Activated naive CD4-positive, alpha-beta T cell treated with anti-CD3 and anti-CD28 coated beads for 36 hours (primary cell): ENCODE measurements around the gene PSMB5. TPM values are rescaled to one million over a fixed set of nuclear protein-coding genes. Genes with fewer than 3 reads are reported as not detected.

Experiments used
- CTCF ChIA-PET: fragments of 350-600 bp; sonication (Branson Sonifier 250); formaldehyde crosslinking; loops from one replicate; lab custom pipeline; 2021; ENCODE audit warnings: antibody characterized with exemption; lab: Charles Lee
- DNase-seq: peaks from one replicate; pipeline ENCODE4 v3.0.0-alpha.2; 2020
- H3K27ac Mint-ChIP-seq: one replicate; pipeline ENCODE4 v1.8.0; 2021; ENCODE audit warnings: mild to moderate bottlenecking, mixed read lengths
- H3K27me3 Mint-ChIP-seq: one replicate; pipeline ENCODE4 v1.8.0; 2021; ENCODE audit warnings: low read depth, mixed read lengths
- H3K36me3 Mint-ChIP-seq: one replicate; pipeline ENCODE4 v1.8.0; 2021; ENCODE audit warnings: low read depth, mixed read lengths
- H3K4me1 Mint-ChIP-seq: one replicate; pipeline ENCODE4 v1.8.0; 2021; ENCODE audit warnings: low read depth, mixed read lengths
- H3K4me3 Mint-ChIP-seq: one replicate; pipeline ENCODE4 v1.8.0; 2021; ENCODE audit warnings: mild to moderate bottlenecking, moderate library complexity, mixed read lengths
- H3K9me3 Mint-ChIP-seq: one replicate; pipeline ENCODE4 v1.8.0; 2021; ENCODE audit warnings: mixed read lengths
- intact Hi-C: fragments of 100-400 bp; cut with micrococcal nuclease; formaldehyde crosslinking; loops from one replicate; pipeline ENCODE4 v1.15.1; 2023
- total RNA-seq, 2 experiments: library from RNA; stranded (reverse); gene quantifications; one replicate each; pipeline ENCODE4 v1.2.3, GENCODE V29; 2021

The PSMB5 gene
- total RNA-seq: 100 to 1,000 TPM; 120 to 125 TPM

- Mint-ChIP-seq H3K9me3 (no peaks in the 10 kb centered on the region), H3K27me3 (no peaks in the 10 kb centered on the region), H3K4me1 (peaks cover 34% of the 10 kb centered on the region), H3K36me3 (peaks cover 35% of the 10 kb centered on the region), H3K27ac (peak within 1 kb of the TSS; percentile 96), H3K4me3 (peak within 1 kb of the TSS; percentile 88)
- CTCF ChIA-PET: interaction anchor here (0.6 to 2.6 kb wide), 5 partner anchors 24 to 83 kb away, joined by 3 to 20 read pairs (median 3); partner anchors contain the start of gene CDH24
- peak; percentile 96 for DNase-seq
- intact Hi-C loops: loop anchor here (1.0 to 2.0 kb wide), 11 partner anchors 9 to 445 kb away; partner anchors contain the start of genes ACIN1, C14orf119, CDH24 and DAD1
Observed at GRCh38 chr14:23034498-23035302, at the start of gene PSMB5. TSS of gene PSMB5 (minus strand) at chr14:23034900. CDS start at chr14:23034881, 19 bp downstream.

GRCh38 chr14:23080474-23080873 is 45.8 kb upstream of the PSMB5 start:
- Mint-ChIP-seq H3K9me3 (no peaks in the 10 kb centered on the region), H3K36me3 (peaks cover 38% of the 10 kb centered on the region), H3K27ac (peak overlapping the region; percentile 3), H3K27me3 (no peaks in the 10 kb centered on the region), H3K4me3 (no peak overlapping the region), H3K4me1 (peaks cover 10% of the 10 kb centered on the region)
- intact Hi-C loops: no loop called here
- DNase-seq: no peak
- CTCF ChIA-PET: interaction anchor here (0.6 to 2.7 kb wide), 7 partner anchors 8 to 94 kb away, joined by 3 to 11 read pairs (median 3); partner anchors contain the start of genes ACIN1 and PSMB11

GRCh38 chr14:23079716-23080115 is 45.0 kb upstream of the PSMB5 start:
- no peak overlapping the region for H3K4me3 Mint-ChIP-seq
- H3K27ac Mint-ChIP-seq: no peak overlapping the region
- H3K27me3 Mint-ChIP-seq: no peaks in the 10 kb centered on the region
- DNase-seq: no peak
- peaks cover 3% of the 10 kb centered on the region for H3K4me1 Mint-ChIP-seq
- CTCF ChIA-PET: interaction anchor here (1.5 to 2.7 kb wide), 3 partner anchors 11 to 93 kb away, joined by 4 to 11 read pairs (median 7); no protein-coding TSS in a partner anchor
- no peaks in the 10 kb centered on the region for H3K9me3 Mint-ChIP-seq
- H3K36me3 Mint-ChIP-seq: peaks cover 37% of the 10 kb centered on the region
- intact Hi-C loops: no loop called here

- DNase-seq: no peak
- H3K36me3 Mint-ChIP-seq: peaks cover 33% of the 10 kb centered on the region
- H3K27ac Mint-ChIP-seq: no peak overlapping the region
- no peaks in the 10 kb centered on the region for H3K4me1 Mint-ChIP-seq
- no peaks in the 10 kb centered on the region for H3K27me3 Mint-ChIP-seq
- CTCF ChIA-PET: interaction anchor here (0.7 to 3.7 kb wide), 8 partner anchors 13 to 909 kb away, joined by 3 to 45 read pairs (median 24); partner anchors contain the start of genes ACIN1, C14orf119 and CEBPE
- H3K9me3 Mint-ChIP-seq: no peaks in the 10 kb centered on the region
- H3K4me3 Mint-ChIP-seq: no peak overlapping the region
- intact Hi-C loops: no loop called here
Observed at GRCh38 chr14:23078692-23079116, 44.0 kb upstream of the PSMB5 start.

- peaks cover 33% of the 10 kb centered on the region for H3K36me3 Mint-ChIP-seq
Observed at GRCh38 chr14:23077962-23078361, 43.3 kb upstream of the PSMB5 start.

GRCh38 chr14:23076785-23077408 is 42.2 kb upstream of the PSMB5 start:
- Mint-ChIP-seq H3K4me3 (no peak overlapping the region), H3K36me3 (peaks cover 38% of the 10 kb centered on the region)
- CTCF ChIA-PET: interaction anchor here (0.5 to 3.7 kb wide), 33 partner anchors 8 to 1037 kb away, joined by 3 to 45 read pairs (median 4); partner anchors contain the start of genes ACIN1, BCL2L2, C14orf119 and CDH24

More at GRCh38 chr14:23077962-23078361, 43.3 kb upstream of the PSMB5 start:
- CTCF ChIA-PET: interaction anchor here (0.5 to 3.7 kb wide), 20 partner anchors 9 to 302 kb away, joined by 3 to 45 read pairs (median 10); partner anchors contain the start of genes ACIN1, C14orf119, CDH24 and CEBPE
- H3K4me3 Mint-ChIP-seq: no peak overlapping the region
- intact Hi-C loops: loop anchor here (1.0 kb wide), 1 partner anchor 31 kb away; no protein-coding TSS in a partner anchor
- DNase-seq: no peak
- H3K4me1 Mint-ChIP-seq: no peaks in the 10 kb centered on the region
- H3K27ac Mint-ChIP-seq: peak overlapping the region; percentile 44
- no peaks in the 10 kb centered on the region for H3K27me3 Mint-ChIP-seq
- no peaks in the 10 kb centered on the region for H3K9me3 Mint-ChIP-seq

GRCh38 chr14:23074906-23075305 is 40.2 kb upstream of the PSMB5 start:
- H3K27ac Mint-ChIP-seq: no peak overlapping the region
- H3K27me3 Mint-ChIP-seq: no peaks in the 10 kb centered on the region
- peaks cover 22% of the 10 kb centered on the region for H3K4me1 Mint-ChIP-seq
- no peaks in the 10 kb centered on the region for H3K9me3 Mint-ChIP-seq
- peaks cover 36% of the 10 kb centered on the region for H3K36me3 Mint-ChIP-seq
- H3K4me3 Mint-ChIP-seq: no peak overlapping the region
- CTCF ChIA-PET: interaction anchor here (0.7 to 1.6 kb wide), 3 partner anchors 17 to 112 kb away, joined by 3 to 4 read pairs (median 3); partner anchors contain the start of genes ACIN1 and C14orf119
- intact Hi-C loops: loop anchor here (5.0 kb wide), 1 partner anchor 212 kb away; the partner anchor contains the start of gene HOMEZ
- no peak for DNase-seq

More at GRCh38 chr14:23076785-23077408, 42.2 kb upstream of the PSMB5 start:
- DNase-seq: peak; percentile 37
- H3K9me3 Mint-ChIP-seq: no peaks in the 10 kb centered on the region
- no peak overlapping the region for H3K27ac Mint-ChIP-seq
- intact Hi-C loops: loop anchor here (1.0 kb wide), 1 partner anchor 32 kb away; no protein-coding TSS in a partner anchor
- peaks cover 9% of the 10 kb centered on the region for H3K4me1 Mint-ChIP-seq
- no peaks in the 10 kb centered on the region for H3K27me3 Mint-ChIP-seq

GRCh38 chr14:23071921-23072539 is 37.3 kb upstream of the PSMB5 start:
- intact Hi-C loops: loop anchor here (1.0 to 5.0 kb wide), 7 partner anchors 23 to 249 kb away; partner anchors contain the start of genes ACIN1, C14orf119, HOMEZ and PABPN1
- peak overlapping the region; percentile 90 for H3K27ac Mint-ChIP-seq
- H3K36me3 Mint-ChIP-seq: peaks cover 29% of the 10 kb centered on the region

GRCh38 chr14:23071244-23071920 is 36.7 kb upstream of the PSMB5 start:
- no peaks in the 10 kb centered on the region for H3K27me3 Mint-ChIP-seq
- CTCF ChIA-PET: interaction anchor here (0.7 to 3.6 kb wide), 19 partner anchors 11 to 250 kb away, joined by 3 to 16 read pairs (median 6); partner anchors contain the start of genes ACIN1, AJUBA, C14orf119 and CDH24

More at GRCh38 chr14:23071921-23072539, 37.3 kb upstream of the PSMB5 start:
- no peaks in the 10 kb centered on the region for H3K27me3 Mint-ChIP-seq
- peaks cover 36% of the 10 kb centered on the region for H3K4me1 Mint-ChIP-seq
- H3K4me3 Mint-ChIP-seq: peak overlapping the region; percentile 96
- CTCF ChIA-PET: interaction anchor here (0.7 to 3.6 kb wide), 14 partner anchors 9 to 249 kb away, joined by 3 to 16 read pairs (median 7); partner anchors contain the start of genes ACIN1, AJUBA, C14orf119 and CDH24
- no peaks in the 10 kb centered on the region for H3K9me3 Mint-ChIP-seq
- DNase-seq: no peak

GRCh38 chr14:23070262-23071129 is 35.8 kb upstream of the PSMB5 start:
- intact Hi-C loops: loop anchor here (1.0 to 5.0 kb wide), 7 partner anchors 25 to 251 kb away; partner anchors contain the start of genes ACIN1, C14orf119, HOMEZ and PABPN1
- DNase-seq: no peak
- H3K9me3 Mint-ChIP-seq: no peaks in the 10 kb centered on the region
- CTCF ChIA-PET: interaction anchor here (0.7 to 3.6 kb wide), 20 partner anchors 12 to 150 kb away, joined by 3 to 16 read pairs (median 5); partner anchors contain the start of genes ACIN1, AJUBA, C14orf119 and CDH24
- peaks cover 41% of the 10 kb centered on the region for H3K4me1 Mint-ChIP-seq
- no peaks in the 10 kb centered on the region for H3K27me3 Mint-ChIP-seq
- peak overlapping the region; percentile 90 for H3K27ac Mint-ChIP-seq
- H3K36me3 Mint-ChIP-seq: peaks cover 31% of the 10 kb centered on the region
- peak overlapping the region; percentile 96 for H3K4me3 Mint-ChIP-seq

More at GRCh38 chr14:23071244-23071920, 36.7 kb upstream of the PSMB5 start:
- H3K4me1 Mint-ChIP-seq: peaks cover 36% of the 10 kb centered on the region
- no peaks in the 10 kb centered on the region for H3K9me3 Mint-ChIP-seq
- H3K4me3 Mint-ChIP-seq: peak overlapping the region; percentile 96
- H3K27ac Mint-ChIP-seq: peak overlapping the region; percentile 90
- intact Hi-C loops: loop anchor here (1.0 to 5.0 kb wide), 7 partner anchors 24 to 250 kb away; partner anchors contain the start of genes ACIN1, C14orf119, HOMEZ and PABPN1
- DNase-seq: peak; percentile 90
- H3K36me3 Mint-ChIP-seq: peaks cover 31% of the 10 kb centered on the region
